Natural killer cell (primary cell): ENCODE measurements around the gene CCL8. TPM values are rescaled to one million over a fixed set of nuclear protein-coding genes. Genes with fewer than 3 reads are reported as not detected.

Experiments used
- ATAC-seq, 3 donors: fragments of 150-1000 bp in 2 of 3; fragments of 200-7000 bp in 1 of 3; cut with Tn5 transposase; 1 replicate in 1 of 3; 2 replicates in 2 of 3; pipeline ENCODE4 v1.10.0; 2021; ENCODE audit warnings: mild to moderate bottlenecking in 2 of 3, moderate library complexity in 2 of 3
- DNase-seq, 2 donors: peaks; one replicate each; pipeline versions ENCODE4 v3.0.0 to v3.0.0-alpha.2; 2013 to 2021; ENCODE audit warnings: mixed read lengths in 1 of 2
- H3K27ac ChIP-seq: one replicate; pipeline ENCODE4 v1.5.1; 2013; ENCODE audit warnings: mild to moderate bottlenecking, low read length
- H3K27me3 ChIP-seq: one replicate; pipeline ENCODE4 v1.6.1; 2013; ENCODE audit warnings: low read length; ENCODE audit not compliant: control insufficient read depth, insufficient read depth
- H3K36me3 ChIP-seq: one replicate; pipeline ENCODE4 v1.6.1; 2013; ENCODE audit warnings: low read length; ENCODE audit not compliant: control insufficient read depth, insufficient read depth
- H3K4me1 ChIP-seq: one replicate; pipeline ENCODE4 v1.6.1; 2013; ENCODE audit warnings: low read length; ENCODE audit not compliant: control insufficient read depth, insufficient read depth
- H3K4me3 ChIP-seq: one replicate; pipeline ENCODE4 v1.5.1; 2013; ENCODE audit warnings: low read length
- H3K9me3 ChIP-seq: one replicate; pipeline ENCODE4 v1.6.1; 2013; ENCODE audit warnings: low read length; ENCODE audit not compliant: control insufficient read depth, insufficient read depth
- H3K27ac Mint-ChIP-seq, 2 donors: one replicate each; pipeline ENCODE4 v1.8.0; 2022; ENCODE audit warnings: mild to moderate bottlenecking in 2 of 2, mixed read lengths in 2 of 2, moderate library complexity in 1 of 2
- H3K27me3 Mint-ChIP-seq, 2 donors: one replicate each; pipeline ENCODE4 v1.8.0; 2022; ENCODE audit warnings: low read depth in 2 of 2, mixed read lengths in 2 of 2
- H3K36me3 Mint-ChIP-seq: one replicate; pipeline ENCODE4 v1.8.0; 2022; ENCODE audit warnings: mixed read lengths
- H3K4me1 Mint-ChIP-seq, 2 donors: one replicate each; pipeline ENCODE4 v1.8.0; 2022; ENCODE audit warnings: mixed read lengths in 2 of 2
- H3K4me3 Mint-ChIP-seq: one replicate; pipeline ENCODE4 v1.8.0; 2022; ENCODE audit warnings: mild to moderate bottlenecking, moderate library complexity, mixed read lengths
- H3K9me3 Mint-ChIP-seq, 2 donors: one replicate each; pipeline ENCODE4 v1.8.0; 2022; ENCODE audit warnings: mixed read lengths in 2 of 2
- WGBS: methylation state at CpG from one replicate; pipeline ENCODE4 v1.1.7; 2013; ENCODE audit warnings: missing lambda C conversion rate; ENCODE audit not compliant: insufficient coverage; 5-methylcytosine and 5-hydroxymethylcytosine counted together
- intact Hi-C: fragments of 100-400 bp; cut with micrococcal nuclease; formaldehyde crosslinking; loops from one replicate; pipeline ENCODE4 v1.14.2; 2022
- total RNA-seq, 4 donors: library from RNA; stranded (reverse); fragments of 120-200 nt in 1 of 4; gene quantifications; one replicate each; pipeline versions ENCODE4 v1.2.3 to v1.2.4, GENCODE V29; 2013 to 2022
- TF ChIP-seq, protein P1 (sequence below): fragments of 200-600 bp; IDR thresholded peaks from one replicate; pipeline ENCODE4 v1.8.0; 2022; ENCODE audit warnings: antibody characterized with exemption

The CCL8 gene
- total RNA-seq, 3 donors from 2014 or later (not counting 1 experiment from before 2014, with no cell fraction given) = not detected

DNA sequence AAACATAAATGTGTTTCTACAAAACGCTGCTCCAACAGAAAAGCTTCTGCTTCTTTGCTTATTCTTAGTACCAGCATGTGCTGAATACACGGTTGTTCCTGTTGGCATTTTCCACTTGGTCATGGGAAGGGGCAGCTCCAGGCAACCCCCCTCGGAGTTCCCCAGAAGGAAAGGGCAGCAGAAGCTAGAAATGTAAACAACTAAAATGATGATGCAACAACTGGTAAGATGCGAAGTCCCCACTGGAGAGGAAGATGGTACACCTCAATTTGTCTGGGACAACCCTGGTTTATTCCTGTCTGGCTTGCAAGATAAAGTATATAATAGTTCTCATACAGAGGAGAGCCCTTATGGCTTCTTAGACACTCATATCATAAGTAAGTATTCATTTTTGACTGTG lies 27.8 kb downstream of the CCL8 start:
- TF ChIP-seq, protein P1, sequence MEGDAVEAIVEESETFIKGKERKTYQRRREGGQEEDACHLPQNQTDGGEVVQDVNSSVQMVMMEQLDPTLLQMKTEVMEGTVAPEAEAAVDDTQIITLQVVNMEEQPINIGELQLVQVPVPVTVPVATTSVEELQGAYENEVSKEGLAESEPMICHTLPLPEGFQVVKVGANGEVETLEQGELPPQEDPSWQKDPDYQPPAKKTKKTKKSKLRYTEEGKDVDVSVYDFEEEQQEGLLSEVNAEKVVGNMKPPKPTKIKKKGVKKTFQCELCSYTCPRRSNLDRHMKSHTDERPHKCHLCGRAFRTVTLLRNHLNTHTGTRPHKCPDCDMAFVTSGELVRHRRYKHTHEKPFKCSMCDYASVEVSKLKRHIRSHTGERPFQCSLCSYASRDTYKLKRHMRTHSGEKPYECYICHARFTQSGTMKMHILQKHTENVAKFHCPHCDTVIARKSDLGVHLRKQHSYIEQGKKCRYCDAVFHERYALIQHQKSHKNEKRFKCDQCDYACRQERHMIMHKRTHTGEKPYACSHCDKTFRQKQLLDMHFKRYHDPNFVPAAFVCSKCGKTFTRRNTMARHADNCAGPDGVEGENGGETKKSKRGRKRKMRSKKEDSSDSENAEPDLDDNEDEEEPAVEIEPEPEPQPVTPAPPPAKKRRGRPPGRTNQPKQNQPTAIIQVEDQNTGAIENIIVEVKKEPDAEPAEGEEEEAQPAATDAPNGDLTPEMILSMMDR = no peak
- no peaks in the 10 kb centered on the region for H3K9me3 ChIP-seq
- WGBS = 73% methylated on average over 4 of the region's 4 CpGs
- no peak overlapping the region for H3K27ac ChIP-seq
- H3K4me1 ChIP-seq = no peaks in the 10 kb centered on the region
- H3K4me3 ChIP-seq = no peak overlapping the region
- Mint-ChIP-seq H3K9me3 (no peaks in the 10 kb centered on the region), H3K4me3 (no peak overlapping the region), H3K36me3 (no peaks in the 10 kb centered on the region), H3K27ac (no peak overlapping the region), H3K27me3 (peaks cover 10 to 40% of the 10 kb centered on the region in 2 donors), H3K4me1 (no peaks in the 10 kb centered on the region)
- H3K27me3 ChIP-seq = no peaks in the 10 kb centered on the region
- intact Hi-C loops = no loop called here
- no peak for DNase-seq
- no peaks in the 10 kb centered on the region for H3K36me3 ChIP-seq
- ATAC-seq = no peak

DNA sequence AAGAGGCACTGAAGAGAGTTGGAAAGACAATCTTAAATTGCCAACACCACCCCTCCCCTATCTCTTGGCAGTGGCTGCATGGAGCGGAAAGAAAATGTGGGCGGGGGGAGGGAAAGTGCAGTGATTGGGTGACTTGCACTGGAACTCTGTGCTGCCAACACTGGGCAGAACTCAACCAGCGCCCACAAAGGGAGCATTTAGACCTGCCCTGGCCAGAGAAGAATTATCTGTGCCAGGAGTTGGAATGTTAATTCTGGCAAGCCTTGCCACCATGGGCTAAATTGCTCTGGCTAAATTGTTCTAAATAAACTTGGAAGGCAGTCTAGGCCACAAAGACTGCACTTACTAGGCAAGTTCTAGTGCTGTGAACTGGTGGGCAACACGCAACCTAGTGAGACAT lies 30.5 kb downstream of the CCL8 start:
- Histone ChIP-seq H3K9me3 (no peaks in the 10 kb centered on the region), H3K4me1 (no peaks in the 10 kb centered on the region), H3K27ac (no peak overlapping the region), H3K36me3 (no peaks in the 10 kb centered on the region), H3K4me3 (no peak overlapping the region), H3K27me3 (no peaks in the 10 kb centered on the region)
- intact Hi-C loops = no loop called here
- Mint-ChIP-seq H3K4me3 (no peak overlapping the region), H3K36me3 (no peaks in the 10 kb centered on the region), H3K27ac (no peak overlapping the region), H3K27me3 (peaks cover 9 to 23% of the 10 kb centered on the region in 2 donors), H3K4me1 (no peaks in the 10 kb centered on the region), H3K9me3 (no peaks in the 10 kb centered on the region)
- WGBS = 69% methylated on average over 4 of the region's 4 CpGs
- ATAC-seq = no peak
- DNase-seq = no peak
- TF ChIP-seq, protein P1 = no peak

DNA sequence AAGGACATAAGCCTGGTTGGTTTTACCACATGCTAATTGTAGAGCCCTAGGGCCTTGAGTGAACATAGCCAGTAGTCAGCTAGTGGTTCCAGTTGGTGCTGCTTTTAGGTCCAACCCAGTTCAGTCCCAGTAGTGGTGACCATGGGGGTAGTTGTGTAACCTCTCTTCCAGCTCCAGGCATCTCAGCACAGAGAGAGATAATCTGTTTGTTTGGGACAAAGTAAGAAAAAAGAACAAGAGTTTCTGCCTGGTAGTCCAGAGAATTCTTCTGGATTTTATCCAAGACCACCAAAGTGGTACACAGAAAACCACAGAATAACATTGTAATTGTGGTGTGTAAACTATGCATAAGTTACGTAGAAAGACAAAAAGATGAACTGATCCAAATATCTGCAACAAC lies 31.9 kb downstream of the CCL8 start:
- WGBS = no CpG with 5 or more reads among the region's 1 CpG
- Mint-ChIP-seq H3K36me3 (no peaks in the 10 kb centered on the region), H3K4me3 (no peak overlapping the region), H3K27ac (no peak overlapping the region), H3K4me1 (no peaks in the 10 kb centered on the region), H3K27me3 (peaks cover 9 to 23% of the 10 kb centered on the region in 2 donors), H3K9me3 (no peaks in the 10 kb centered on the region)
- no peak for ATAC-seq
- no peaks in the 10 kb centered on the region for H3K9me3 ChIP-seq
- H3K4me3 ChIP-seq = no peak overlapping the region
- intact Hi-C loops = no loop called here
- TF ChIP-seq, protein P1 = no peak
- DNase-seq = no peak
- no peaks in the 10 kb centered on the region for H3K36me3 ChIP-seq
- no peaks in the 10 kb centered on the region for H3K27me3 ChIP-seq
- H3K4me1 ChIP-seq = no peaks in the 10 kb centered on the region
- no peak overlapping the region for H3K27ac ChIP-seq

DNA sequence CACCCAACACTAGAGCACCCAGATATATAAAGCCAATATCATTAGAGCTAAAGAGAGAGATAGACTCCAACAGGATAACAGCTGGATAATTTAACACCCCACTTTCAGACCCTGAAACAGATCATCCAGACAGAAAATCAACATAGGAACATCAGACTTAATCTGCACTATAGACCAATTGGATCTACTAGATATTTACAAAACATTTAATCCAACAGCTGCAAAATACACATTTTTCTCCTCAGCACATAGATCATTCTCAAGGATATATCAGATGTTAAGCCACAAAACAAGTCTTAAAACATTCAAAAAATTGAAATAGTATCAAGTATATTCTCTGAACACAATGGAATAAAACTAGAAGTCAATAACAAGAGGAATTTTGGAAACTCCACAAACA lies 33.0 kb downstream of the CCL8 start:
- Mint-ChIP-seq H3K27me3 (peaks cover 9 to 23% of the 10 kb centered on the region in 2 donors), H3K4me3 (no peak overlapping the region), H3K36me3 (no peaks in the 10 kb centered on the region), H3K27ac (no peak overlapping the region), H3K9me3 (no peaks in the 10 kb centered on the region), H3K4me1 (no peaks in the 10 kb centered on the region)
- H3K27ac ChIP-seq = no peak overlapping the region
- H3K4me1 ChIP-seq = no peaks in the 10 kb centered on the region
- no peaks in the 10 kb centered on the region for H3K9me3 ChIP-seq
- H3K27me3 ChIP-seq = no peaks in the 10 kb centered on the region
- H3K4me3 ChIP-seq = no peak overlapping the region
- DNase-seq (no peak), ATAC-seq (no peak)
- H3K36me3 ChIP-seq = no peaks in the 10 kb centered on the region
- TF ChIP-seq, protein P1 = no peak
- intact Hi-C loops = no loop called here
